Stomach (tissue), 4 donors: ENCODE data around the gene SENP2.

ENCODE experiments used
- CTCF ChIP-seq, 7 experiments: fragments of 450-650 bp in 4 of 7; fragments of 200-600 bp in 3 of 7; sonication (generic) in 3 of 7; IDR thresholded peaks; one replicate each; pipeline ENCODE4 v1.5.1; 2016 to 2019; ENCODE audit warnings: antibody characterized with exemption in 7 of 7, control low read depth in 2 of 7, mild to moderate bottlenecking in 1 of 7
- EP300 ChIP-seq: sonication (generic); formaldehyde crosslinking; IDR thresholded peaks from one replicate; pipeline ENCODE4 v1.6.1; 2017; ENCODE audit warnings: antibody characterized with exemption
- POLR2A ChIP-seq, 4 donors: fragments of 450-650 bp; IDR thresholded peaks; one replicate each; pipeline ENCODE4 v1.6.1; 2016; ENCODE audit warnings: antibody characterized with exemption in 4 of 4, control low read depth in 2 of 4, mild to moderate bottlenecking in 1 of 4, moderate library complexity in 1 of 4
- POLR2AphosphoS5 ChIP-seq, 3 donors: sonication (generic); formaldehyde crosslinking; IDR thresholded peaks; one replicate each; pipeline ENCODE4 v1.6.1; 2016; ENCODE audit warnings: antibody characterized with exemption in 3 of 3

- TF ChIP-seq POLR2AphosphoS5 (IDR thresholded peaks at IDR 0.05) (no peak), CTCF (IDR thresholded peaks at IDR 0.05) (no peak), POLR2A (IDR thresholded peaks at IDR 0.05) (no peak), EP300 (no peak)
Measured at GRCh38 chr3:185584686-185585085, 1.4 kb upstream of the SENP2 start.
